ENCODE data around the gene DCAF8.

DCAF8 gene

GRCh38 chr1:160245434-160245833 is 16.9 kb downstream of the DCAF8 start:
- Histone ChIP-seq H4K20me1 (ENCODE audit: insufficient read depth, low read length, poor library complexity, severe bottlenecking) (peaks cover 12% of the 10 kb centered on the region), H3K4me2 (ENCODE audit: low read depth, low read length, poor library complexity, severe bottlenecking) (no peak overlapping the region), H3K9me2 (replicated peaks; ENCODE audit: low read depth, low read length) (no peaks in the 10 kb centered on the region), H3K27me3 (ENCODE audit: insufficient read depth, low read length, poor library complexity, severe bottlenecking) (no peaks in the 10 kb centered on the region), H3F3A (ENCODE audit: low read depth) (no peaks in the 10 kb centered on the region), H3K9ac (ENCODE audit: low read depth, low read length, poor library complexity, severe bottlenecking) (no peak overlapping the region), H3K9me3 (ENCODE audit: insufficient read depth, low read depth, low read length) (no peaks in the 10 kb centered on the region), H3K79me2 (ENCODE audit: insufficient read depth, low read length) (peaks cover 26% of the 10 kb centered on the region; the same call in 1 of the 2 replicates), H3K4me1 (ENCODE audit: insufficient read depth, low read length, poor library complexity, severe bottlenecking) (no peaks in the 10 kb centered on the region), H2AFZ (ENCODE audit: low read length) (no peak overlapping the region), H3K36me3 (ENCODE audit: insufficient read depth, low read length) (peaks cover 29% of the 10 kb centered on the region; the same call in 1 of the 2 replicates), H3K4me3 (ENCODE audit: low read length, poor library complexity, severe bottlenecking) (no peak overlapping the region)
- TF ChIP-seq EZH2phosphoT487 (IDR thresholded peaks at IDR 0.05; ENCODE audit: borderline replicate concordance) (no peak), CTCF (conservative IDR thresholded peaks at IDR 0.05; ENCODE audit: low read length) (no peak)

- Histone ChIP-seq H3K9me2 (replicated peaks; ENCODE audit: low read depth, low read length) (no peaks in the 10 kb centered on the region), H3K79me2 (ENCODE audit: insufficient read depth, low read length) (peaks cover 26% of the 10 kb centered on the region; the same call in 1 of the 2 replicates), H3K9ac (ENCODE audit: low read depth, low read length, poor library complexity, severe bottlenecking) (no peak overlapping the region), H4K20me1 (ENCODE audit: insufficient read depth, low read length, poor library complexity, severe bottlenecking) (peaks cover 10% of the 10 kb centered on the region), H3K4me1 (ENCODE audit: insufficient read depth, low read length, poor library complexity, severe bottlenecking) (no peaks in the 10 kb centered on the region), H3K36me3 (ENCODE audit: insufficient read depth, low read length) (peaks cover 41% of the 10 kb centered on the region; the same call in 1 of the 2 replicates), H3K9me3 (ENCODE audit: insufficient read depth, low read depth, low read length) (no peaks in the 10 kb centered on the region), H3K4me3 (ENCODE audit: low read length, poor library complexity, severe bottlenecking) (no peak overlapping the region), H3K27me3 (ENCODE audit: insufficient read depth, low read length, poor library complexity, severe bottlenecking) (no peaks in the 10 kb centered on the region), H2AFZ (ENCODE audit: low read length) (no peak overlapping the region), H3K4me2 (ENCODE audit: low read depth, low read length, poor library complexity, severe bottlenecking) (no peak overlapping the region), H3F3A (ENCODE audit: low read depth) (no peaks in the 10 kb centered on the region)
- TF ChIP-seq EZH2phosphoT487 (IDR thresholded peaks at IDR 0.05; ENCODE audit: borderline replicate concordance) = no peak
- no peak for TF ChIP-seq CTCF (conservative IDR thresholded peaks at IDR 0.05; ENCODE audit: low read length)
Observed at GRCh38 chr1:160244209-160244608, 18.1 kb downstream of the DCAF8 start.

GRCh38 chr1:160243767-160244166 is 18.6 kb downstream of the DCAF8 start:
- Histone ChIP-seq H3K9me3 (ENCODE audit: insufficient read depth, low read depth, low read length) (no peaks in the 10 kb centered on the region), H3F3A (ENCODE audit: low read depth) (no peaks in the 10 kb centered on the region), H4K20me1 (ENCODE audit: insufficient read depth, low read length, poor library complexity, severe bottlenecking) (peaks cover 9% of the 10 kb centered on the region), H2AFZ (ENCODE audit: low read length) (no peak overlapping the region), H3K9me2 (replicated peaks; ENCODE audit: low read depth, low read length) (no peaks in the 10 kb centered on the region), H3K4me1 (ENCODE audit: insufficient read depth, low read length, poor library complexity, severe bottlenecking) (no peaks in the 10 kb centered on the region), H3K79me2 (ENCODE audit: insufficient read depth, low read length) (peaks cover 26% of the 10 kb centered on the region; the same call in 1 of the 2 replicates), H3K27me3 (ENCODE audit: insufficient read depth, low read length, poor library complexity, severe bottlenecking) (no peaks in the 10 kb centered on the region), H3K4me3 (ENCODE audit: low read length, poor library complexity, severe bottlenecking) (no peak overlapping the region), H3K9ac (ENCODE audit: low read depth, low read length, poor library complexity, severe bottlenecking) (no peak overlapping the region), H3K36me3 (ENCODE audit: insufficient read depth, low read length) (peaks cover 45% of the 10 kb centered on the region; the same call in 1 of the 2 replicates), H3K4me2 (ENCODE audit: low read depth, low read length, poor library complexity, severe bottlenecking) (no peak overlapping the region)
- TF ChIP-seq CTCF (conservative IDR thresholded peaks at IDR 0.05; ENCODE audit: low read length) = no peak
- no peak for TF ChIP-seq EZH2phosphoT487 (IDR thresholded peaks at IDR 0.05; ENCODE audit: borderline replicate concordance)

All from Loucy (cell line).